H9 (cell line): ENCODE data around the gene WNT3. TPM values are rescaled to one million over a fixed set of nuclear protein-coding genes. Genes with fewer than 3 reads are reported as not detected.

ENCODE experiments used
- DNase-seq: peaks from one replicate; pipeline ENCODE4 v3.0.0-alpha.2; 2017
- H2AFZ ChIP-seq: one replicate; pipeline ENCODE4 v1.6.1; 2013; ENCODE audit warnings: mild to moderate bottlenecking, low read length, control low read depth, moderate library complexity
- H2AK5ac ChIP-seq: 2 replicates; pipeline ENCODE4 v1.6.1; 2013; ENCODE audit warnings: low read length, control low read depth, mixed read lengths; ENCODE audit not compliant: insufficient read length
- H2BK120ac ChIP-seq: one replicate; pipeline ENCODE4 v1.6.1; 2013; ENCODE audit warnings: low read depth, mild to moderate bottlenecking, low read length, control low read depth, inconsistent platforms; ENCODE audit not compliant: poor library complexity, severe bottlenecking
- H2BK12ac ChIP-seq: 2 replicates; pipeline ENCODE4 v1.6.1; 2013; ENCODE audit warnings: low read length, control low read depth, mixed read lengths, low read depth; ENCODE audit not compliant: insufficient read length
- H2BK15ac ChIP-seq: 2 replicates; pipeline ENCODE4 v1.6.1; 2013; ENCODE audit warnings: low read depth, low read length, control low read depth
- H2BK20ac ChIP-seq: one replicate; pipeline ENCODE4 v1.6.1; 2013; ENCODE audit warnings: low read depth, mild to moderate bottlenecking, low read length, control low read depth, inconsistent platforms; ENCODE audit not compliant: poor library complexity, severe bottlenecking
- H2BK5ac ChIP-seq: 2 replicates; pipeline ENCODE4 v1.6.1; 2013; ENCODE audit warnings: low read length, control low read depth, mixed read lengths; ENCODE audit not compliant: insufficient read length
- H3K14ac ChIP-seq: 2 replicates; pipeline ENCODE4 v1.6.1; 2013; ENCODE audit warnings: low read length, control low read depth; ENCODE audit not compliant: insufficient read depth
- H3K18ac ChIP-seq: 2 replicates; pipeline ENCODE4 v1.6.1; 2013; ENCODE audit warnings: low read depth, mild to moderate bottlenecking, mixed read lengths, low read length, control low read depth; ENCODE audit not compliant: insufficient read length
- H3K23ac ChIP-seq: 2 replicates; pipeline ENCODE4 v1.6.1; 2013; ENCODE audit warnings: low read length, control low read depth, mixed read lengths, low read depth; ENCODE audit not compliant: insufficient read length
- H3K23me2 ChIP-seq: 2 replicates; pipeline ENCODE4 v1.6.1; 2013; ENCODE audit warnings: low read depth, mild to moderate bottlenecking, mixed read lengths, low read length, control low read depth; ENCODE audit not compliant: insufficient read length, poor library complexity, severe bottlenecking
- H3K27ac ChIP-seq: 2 replicates; pipeline ENCODE4 v1.5.1; 2013; ENCODE audit warnings: low read length, control low read depth, mixed read lengths, low read depth; ENCODE audit not compliant: insufficient read length
- H3K27me3 ChIP-seq: 2 replicates; pipeline ENCODE4 v1.6.1; 2013; ENCODE audit warnings: low read length, control low read depth, inconsistent platforms; ENCODE audit not compliant: insufficient read depth
- H3K4ac ChIP-seq: 2 replicates; pipeline ENCODE4 v1.6.1; 2013; ENCODE audit warnings: low read depth, mild to moderate bottlenecking, control low read depth, inconsistent platforms, low read length, moderate library complexity
- H3K4me1 ChIP-seq: 2 replicates; pipeline ENCODE4 v1.6.1; 2013; ENCODE audit warnings: low read length, control low read depth, inconsistent platforms; ENCODE audit not compliant: insufficient read depth
- H3K4me2 ChIP-seq: 2 replicates; pipeline ENCODE4 v1.6.1; 2013; ENCODE audit warnings: low read length, control low read depth, mixed read lengths; ENCODE audit not compliant: insufficient read length, insufficient read depth
- H3K56ac ChIP-seq: 2 replicates; pipeline ENCODE4 v1.6.1; 2013; ENCODE audit warnings: low read depth, mild to moderate bottlenecking, mixed read lengths, low read length, control low read depth; ENCODE audit not compliant: insufficient read length
- H3K79me1 ChIP-seq: 2 replicates; pipeline ENCODE4 v1.6.1; 2013; ENCODE audit warnings: low read depth, mild to moderate bottlenecking, moderate library complexity, low read length, control low read depth, inconsistent platforms; ENCODE audit not compliant: insufficient read depth, poor library complexity, severe bottlenecking
- H3K79me2 ChIP-seq: 2 replicates; pipeline ENCODE4 v1.6.1; 2013; ENCODE audit warnings: low read length, control low read depth, inconsistent platforms; ENCODE audit not compliant: insufficient read depth
- H3K9ac ChIP-seq: 2 replicates; pipeline ENCODE4 v1.6.1; 2013; ENCODE audit warnings: low read length, control low read depth, mixed read lengths; ENCODE audit not compliant: insufficient read length; ENCODE audit errors: extremely low read depth
- H3K9me3 ChIP-seq: one replicate; pipeline ENCODE4 v1.6.1; 2013; ENCODE audit warnings: low read depth, low read length, inconsistent platforms; ENCODE audit not compliant: control insufficient read depth
- H3T11ph ChIP-seq: one replicate; pipeline ENCODE4 v1.6.1; 2013; ENCODE audit warnings: mild to moderate bottlenecking, low read length, control low read depth, inconsistent platforms
- H4K20me1 ChIP-seq: one replicate; pipeline ENCODE4 v1.6.1; 2013; ENCODE audit not compliant: control insufficient read depth, insufficient read length, insufficient read depth
- H4K5ac ChIP-seq: 2 replicates; pipeline ENCODE4 v1.6.1; 2013; ENCODE audit warnings: low read depth, mild to moderate bottlenecking, mixed read lengths, low read length, control low read depth; ENCODE audit not compliant: insufficient read length
- H4K8ac ChIP-seq: replicated peaks from 2 replicates; pipeline ENCODE4 v1.6.1; 2013; ENCODE audit warnings: low read length, control low read depth, mixed read lengths, low read depth; ENCODE audit not compliant: insufficient read length
- H4K91ac ChIP-seq: 2 replicates; pipeline ENCODE4 v1.6.1; 2013; ENCODE audit warnings: low read depth, mild to moderate bottlenecking, moderate library complexity, mixed read lengths, low read length, control low read depth; ENCODE audit not compliant: insufficient read length
- H3K27ac Mint-ChIP-seq, 3 experiments: 2 replicates in 2 of 3; 3 replicates in 1 of 3; pipeline ENCODE4 v1.8.0; 2020 to 2021; ENCODE audit warnings: mixed read lengths in 3 of 3, mild to moderate bottlenecking in 1 of 3, moderate library complexity in 1 of 3
- H3K27me3 Mint-ChIP-seq: 2 replicates; pipeline ENCODE4 v1.8.0; 2021; ENCODE audit warnings: low read depth, mild to moderate bottlenecking, moderate library complexity, mixed read lengths
- H3K36me3 Mint-ChIP-seq, 3 experiments: 2 replicates in 2 of 3; 3 replicates in 1 of 3; pipeline ENCODE4 v1.8.0; 2020 to 2021; ENCODE audit warnings: low read depth in 3 of 3, mixed read lengths in 3 of 3; ENCODE audit not compliant: insufficient read depth in 1 of 3
- H3K4me1 Mint-ChIP-seq, 2 experiments: 2 replicates each; pipeline ENCODE4 v1.8.0; 2020; ENCODE audit warnings: mixed read lengths in 2 of 2
- H3K4me3 Mint-ChIP-seq, 2 experiments: 2 replicates in 1 of 2; 3 replicates in 1 of 2; pipeline ENCODE4 v1.8.0; 2020 to 2021; ENCODE audit warnings: mild to moderate bottlenecking in 2 of 2, mixed read lengths in 2 of 2, moderate library complexity in 1 of 2
- H3K9me3 Mint-ChIP-seq, 2 experiments: 2 replicates in 1 of 2; 3 replicates in 1 of 2; pipeline ENCODE4 v1.8.0; 2020; ENCODE audit warnings: mild to moderate bottlenecking in 2 of 2, mixed read lengths in 2 of 2, moderate library complexity in 1 of 2
- CTCF ChIP-seq: fragments of 200-600 bp; sonication (generic); conservative IDR thresholded peaks from 3 replicates; pipeline ENCODE4 v1.8.0; 2021; ENCODE audit warnings: antibody characterized with exemption, mild to moderate bottlenecking
- WGBS: extraction: QIAGEN DNeasy Blood & Tissue Kit; methylation state at CpG from one replicate; pipeline ENCODE4 v1.1.7; 2013; ENCODE audit warnings: missing lambda C conversion rate, low lambda C conversion rate, mixed read lengths; ENCODE audit not compliant: insufficient read length; ENCODE audit errors: extremely low coverage; 5-methylcytosine and 5-hydroxymethylcytosine counted together
- total RNA-seq: library from RNA; stranded (reverse); gene quantifications from 2 replicates; pipeline ENCODE4 v1.2.1, GENCODE V29; 2021

WNT3 gene
- total RNA-seq, 1 experiment from 2014 or later: 22.4 TPM

- H4K5ac ChIP-seq: no peak overlapping the region
- no peak overlapping the region for H2BK15ac ChIP-seq
- H3K4me2 ChIP-seq: no peak overlapping the region
- H3K79me2 ChIP-seq: no peaks in the 10 kb centered on the region
- H3K4ac ChIP-seq: no peak overlapping the region
- no peak overlapping the region for H3K9ac ChIP-seq
- H3K4me1 Mint-ChIP-seq: peaks cover 14 to 17% of the 10 kb centered on the region in 2 experiments
- H2BK120ac ChIP-seq: no peak overlapping the region
- H3K36me3 Mint-ChIP-seq: no peaks in the 10 kb centered on the region
- no peak for DNase-seq
- no peak overlapping the region for H2BK5ac ChIP-seq
- H3K27ac ChIP-seq: no peak overlapping the region
- no peak overlapping the region for H4K91ac ChIP-seq
- H4K8ac ChIP-seq: no peak overlapping the region
- H3K23ac ChIP-seq: no peak overlapping the region
- no peak overlapping the region for H2AFZ ChIP-seq
- H3K14ac ChIP-seq: no peak overlapping the region
- H3K4me3 Mint-ChIP-seq: no peak overlapping the region
- H3K56ac ChIP-seq: no peak overlapping the region
- TF ChIP-seq CTCF: no peak
- no peak overlapping the region for H2BK20ac ChIP-seq
- no peaks in the 10 kb centered on the region for H3K9me3 ChIP-seq
- no peak overlapping the region for H3K18ac ChIP-seq
- H3K79me1 ChIP-seq: no peaks in the 10 kb centered on the region
- H3K4me1 ChIP-seq: peaks cover 2% of the 10 kb centered on the region; the same call in 1 of the 2 replicates
- peaks cover 16% of the 10 kb centered on the region for H3K27me3 Mint-ChIP-seq
- no peaks in the 10 kb centered on the region for H3K9me3 Mint-ChIP-seq
- WGBS: 100% methylated on average over 3 of the region's 8 CpGs
- no peak overlapping the region for H3K27ac Mint-ChIP-seq
- H2AK5ac ChIP-seq: no peak overlapping the region
- no peaks in the 10 kb centered on the region for H4K20me1 ChIP-seq
- H3K23me2 ChIP-seq: no peaks in the 10 kb centered on the region
- H3K27me3 ChIP-seq: no peaks in the 10 kb centered on the region
- no peak overlapping the region for H2BK12ac ChIP-seq
- H3T11ph ChIP-seq: no peak overlapping the region
These were observed 47.8 kb upstream of the WNT3 start for GRCh38 chr17:46866325-46866724.
